ENCODE results near the gene GK. TPM values are rescaled to one million over a fixed set of nuclear protein-coding genes. Genes with fewer than 3 reads are reported as not detected.
"Not testable (repeated sequence)": the region's sequence is repeated elsewhere in the genome, so short reads cannot be mapped to it uniquely, and the experiment has no call there.

Gene GK
- total and polyA plus RNA-seq, 2 donors (not counting 1 experiment from before 2014, with no cell fraction given) = 4.8 to 10.2 TPM

DNA sequence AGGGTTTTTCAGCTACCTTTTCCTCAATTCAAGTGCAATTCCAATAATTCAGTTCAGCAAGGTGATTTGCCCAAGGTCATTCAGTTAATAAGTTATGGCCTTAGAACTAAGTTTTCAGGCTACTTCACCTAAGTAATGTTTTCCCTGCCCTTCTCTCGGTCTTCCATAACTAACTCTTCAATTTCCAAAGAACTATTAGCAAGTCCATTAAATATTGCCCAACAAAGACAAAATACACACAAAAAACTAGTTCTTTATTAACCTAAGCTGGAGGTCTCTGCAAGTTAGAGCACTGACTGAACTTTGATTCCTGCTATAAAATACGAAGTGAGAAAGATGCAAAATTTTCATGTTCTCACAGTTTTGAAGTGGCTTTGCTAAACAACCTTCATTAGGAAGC, 26.8 kb upstream of the GK start:
- no CpG with 5 or more reads among the region's 2 CpGs for WGBS (ENCODE audit: insufficient coverage)
- no peak overlapping the region for H3K4me3 Mint-ChIP-seq
- no peak overlapping the region for H3K9ac ChIP-seq (ENCODE audit: low read length)
- no peaks in the 10 kb centered on the region for H3K4me1 ChIP-seq (ENCODE audit: control insufficient read depth in 2 of 2, insufficient read depth in 2 of 2, low read length in 2 of 2)
- ChIA-PET POLR2A (no interaction called here), CTCF (no interaction called here)
- no peak overlapping the region for H3K27ac ChIP-seq (ENCODE audit: low read length in 2 of 2)
- TF ChIP-seq, protein P1, sequence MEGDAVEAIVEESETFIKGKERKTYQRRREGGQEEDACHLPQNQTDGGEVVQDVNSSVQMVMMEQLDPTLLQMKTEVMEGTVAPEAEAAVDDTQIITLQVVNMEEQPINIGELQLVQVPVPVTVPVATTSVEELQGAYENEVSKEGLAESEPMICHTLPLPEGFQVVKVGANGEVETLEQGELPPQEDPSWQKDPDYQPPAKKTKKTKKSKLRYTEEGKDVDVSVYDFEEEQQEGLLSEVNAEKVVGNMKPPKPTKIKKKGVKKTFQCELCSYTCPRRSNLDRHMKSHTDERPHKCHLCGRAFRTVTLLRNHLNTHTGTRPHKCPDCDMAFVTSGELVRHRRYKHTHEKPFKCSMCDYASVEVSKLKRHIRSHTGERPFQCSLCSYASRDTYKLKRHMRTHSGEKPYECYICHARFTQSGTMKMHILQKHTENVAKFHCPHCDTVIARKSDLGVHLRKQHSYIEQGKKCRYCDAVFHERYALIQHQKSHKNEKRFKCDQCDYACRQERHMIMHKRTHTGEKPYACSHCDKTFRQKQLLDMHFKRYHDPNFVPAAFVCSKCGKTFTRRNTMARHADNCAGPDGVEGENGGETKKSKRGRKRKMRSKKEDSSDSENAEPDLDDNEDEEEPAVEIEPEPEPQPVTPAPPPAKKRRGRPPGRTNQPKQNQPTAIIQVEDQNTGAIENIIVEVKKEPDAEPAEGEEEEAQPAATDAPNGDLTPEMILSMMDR (IDR thresholded peaks at IDR 0.05) = no peak
- TF ChIP-seq EZH2 (IDR thresholded peaks at IDR 0.05; ENCODE audit: borderline replicate concordance, insufficient read depth, low read depth, low read length, poor library complexity, severe bottlenecking) = no peak
- peaks cover 0 to 8% (median 6%) of the 10 kb centered on the region in 3 donors for H3K9me3 ChIP-seq (ENCODE audit: control extremely low read depth in 1 of 3, control insufficient read depth in 2 of 3, insufficient read depth in 1 of 3, low read length in 2 of 3)
- H3K79me2 ChIP-seq (ENCODE audit: control insufficient read depth, insufficient read depth, low read length) = no peaks in the 10 kb centered on the region
- H3K4me2 ChIP-seq (replicated peaks; ENCODE audit: low read depth, low read length, poor library complexity, severe bottlenecking) = no peak overlapping the region
- no peak overlapping the region for H2AFZ ChIP-seq (ENCODE audit: insufficient read depth, low read depth, low read length, poor library complexity, severe bottlenecking)
- no peak overlapping the region for H3K4me3 ChIP-seq (ENCODE audit: control extremely low read depth in 1 of 5, extremely low read depth in 1 of 5, insufficient read depth in 1 of 5, low read depth in 2 of 5, low read length in 4 of 5)
- H4K20me1 ChIP-seq (ENCODE audit: control insufficient read depth, insufficient read depth, low read length, poor library complexity, severe bottlenecking) = no peaks in the 10 kb centered on the region
- ATAC-seq (ENCODE audit: low read depth) = no peak
- no peaks in the 10 kb centered on the region for H3K36me3 ChIP-seq (replicated peaks in 1 of 2; ENCODE audit: control extremely low read depth in 1 of 2, control insufficient read depth in 1 of 2, extremely low read depth in 1 of 2, insufficient read depth in 2 of 2, low read length in 1 of 2)
- H3K27me3 Mint-ChIP-seq = no peaks in the 10 kb centered on the region
- no peak overlapping the region for H3K27ac Mint-ChIP-seq
- intact Hi-C loops (cut with micrococcal nuclease) = no loop called here
- H3K27me3 ChIP-seq (replicated peaks in 1 of 4; ENCODE audit: control extremely low read depth in 1 of 4, control insufficient read depth in 3 of 4, insufficient read depth in 4 of 4, low read length in 3 of 4) = no peaks in the 10 kb centered on the region
- no peaks in the 10 kb centered on the region for H3K9me3 Mint-ChIP-seq (ENCODE audit: insufficient read depth)
- DNase-seq = no peak
- no peaks in the 10 kb centered on the region for H3K4me1 Mint-ChIP-seq

DNA sequence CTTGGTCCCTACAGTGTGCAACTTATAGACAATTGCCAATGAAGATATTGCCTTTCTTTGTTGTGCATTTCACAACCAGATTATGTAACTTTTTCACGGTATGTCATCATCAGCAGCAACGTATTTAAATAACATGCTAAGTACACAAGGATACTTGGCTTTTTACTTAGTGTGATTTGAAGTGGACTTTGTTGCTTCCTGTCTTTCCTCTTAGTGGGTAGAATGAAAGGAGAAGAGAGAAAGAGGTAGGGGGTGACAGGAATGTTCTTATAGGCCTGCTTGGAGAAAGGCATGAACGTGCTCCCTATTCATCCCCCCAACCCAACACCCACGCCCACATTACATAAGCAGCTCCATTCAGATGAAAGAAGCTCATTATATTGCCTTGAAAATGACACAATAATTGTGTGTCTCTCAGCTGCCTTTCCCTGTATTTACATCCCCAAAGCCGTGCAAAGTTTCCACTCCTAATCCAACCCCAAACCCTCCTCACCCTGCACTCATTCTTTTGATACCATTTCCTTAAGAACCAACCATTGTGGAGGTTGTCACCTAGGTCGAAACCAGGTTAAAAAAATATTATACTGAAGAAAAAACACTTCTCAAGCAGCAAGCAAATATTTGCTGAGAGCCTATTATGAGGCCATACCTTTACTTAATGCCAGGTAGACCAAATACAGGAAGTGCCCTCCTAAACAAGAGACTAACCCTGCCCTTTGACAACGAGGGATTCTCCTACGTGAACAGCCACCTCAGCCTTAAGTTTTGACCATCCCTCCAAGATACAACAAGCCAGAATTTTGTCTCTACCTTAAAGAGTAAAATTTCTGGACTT, 25.2 kb upstream of the GK start:
- Mint-ChIP-seq H3K27me3 (no peaks in the 10 kb centered on the region), H3K4me3 (no peak overlapping the region), H3K4me1 (no peaks in the 10 kb centered on the region), H3K27ac (no peak overlapping the region), H3K9me3 (ENCODE audit: insufficient read depth) (no peaks in the 10 kb centered on the region)
- Histone ChIP-seq H3K27ac (ENCODE audit: low read length in 2 of 2) (no peak overlapping the region), H3K4me3 (ENCODE audit: control extremely low read depth in 1 of 5, extremely low read depth in 1 of 5, insufficient read depth in 1 of 5, low read depth in 2 of 5, low read length in 4 of 5) (no peak overlapping the region), H3K4me2 (replicated peaks; ENCODE audit: low read depth, low read length, poor library complexity, severe bottlenecking) (no peak overlapping the region), H3K9me3 (ENCODE audit: control extremely low read depth in 1 of 3, control insufficient read depth in 2 of 3, insufficient read depth in 1 of 3, low read length in 2 of 3) (no peaks in the 10 kb centered on the region), H3K79me2 (ENCODE audit: control insufficient read depth, insufficient read depth, low read length) (no peaks in the 10 kb centered on the region), H3K27me3 (replicated peaks in 1 of 4; ENCODE audit: control extremely low read depth in 1 of 4, control insufficient read depth in 3 of 4, insufficient read depth in 4 of 4, low read length in 3 of 4) (no peaks in the 10 kb centered on the region), H4K20me1 (ENCODE audit: control insufficient read depth, insufficient read depth, low read length, poor library complexity, severe bottlenecking) (no peaks in the 10 kb centered on the region), H3K9ac (ENCODE audit: low read length) (no peak overlapping the region), H3K36me3 (replicated peaks in 1 of 2; ENCODE audit: control extremely low read depth in 1 of 2, control insufficient read depth in 1 of 2, extremely low read depth in 1 of 2, insufficient read depth in 2 of 2, low read length in 1 of 2) (no peaks in the 10 kb centered on the region), H2AFZ (ENCODE audit: insufficient read depth, low read depth, low read length, poor library complexity, severe bottlenecking) (no peak overlapping the region), H3K4me1 (ENCODE audit: control insufficient read depth in 2 of 2, insufficient read depth in 2 of 2, low read length in 2 of 2) (no peaks in the 10 kb centered on the region)
- DNase-seq = no peak
- no peak for ATAC-seq (ENCODE audit: low read depth)
- TF ChIP-seq EZH2 (IDR thresholded peaks at IDR 0.05; ENCODE audit: borderline replicate concordance, insufficient read depth, low read depth, low read length, poor library complexity, severe bottlenecking) = no peak
- TF ChIP-seq, protein P1 (IDR thresholded peaks at IDR 0.05) = no peak
- intact Hi-C loops (cut with micrococcal nuclease) = no loop called here
- WGBS (ENCODE audit: insufficient coverage) = 80% methylated on average over 1 of the region's 8 CpGs
- POLR2A ChIA-PET = no interaction called here
- CTCF ChIA-PET = no interaction called here

DNA sequence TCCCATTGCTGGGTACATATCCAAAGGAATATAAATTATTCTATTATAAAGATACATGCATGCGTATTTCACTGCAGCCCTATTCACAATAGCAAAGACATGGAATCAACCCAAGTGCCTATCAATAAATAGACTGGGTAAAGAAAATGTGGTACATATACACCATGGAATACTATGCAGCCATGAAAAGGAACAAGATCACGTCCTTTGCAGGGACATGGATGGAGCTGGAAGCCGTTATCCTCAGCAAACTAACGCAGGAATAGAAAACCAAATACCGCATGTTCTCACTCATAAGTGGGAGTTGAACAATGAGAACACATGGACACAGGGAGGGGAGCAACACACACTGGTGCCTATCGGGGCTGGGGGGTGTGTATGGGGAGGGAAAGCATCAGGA, 19.2 kb upstream of the GK start:
- not testable (repeated sequence) for H3K4me3 ChIP-seq (ENCODE audit: control extremely low read depth in 1 of 5, extremely low read depth in 1 of 5, insufficient read depth in 1 of 5, low read depth in 2 of 5, low read length in 4 of 5)

More for the DNA sequence above, 19.2 kb upstream of the GK start:
- CTCF ChIA-PET = interaction anchor here (2.2 kb wide), 1 partner anchor 9 kb away, joined by 7 read pairs; no protein-coding TSS in a partner anchor
- H3K4me1 Mint-ChIP-seq; POLR2A ChIA-PET; H3K9me3 Mint-ChIP-seq (ENCODE audit: insufficient read depth); H3K9ac ChIP-seq (ENCODE audit: low read length); H3K9me3 ChIP-seq (ENCODE audit: control extremely low read depth in 1 of 3, control insufficient read depth in 2 of 3, insufficient read depth in 1 of 3, low read length in 2 of 3); H3K27me3 Mint-ChIP-seq; H3K4me3 Mint-ChIP-seq; ATAC-seq (ENCODE audit: low read depth); DNase-seq; H3K36me3 ChIP-seq (replicated peaks in 1 of 2; ENCODE audit: control extremely low read depth in 1 of 2, control insufficient read depth in 1 of 2, extremely low read depth in 1 of 2, insufficient read depth in 2 of 2, low read length in 1 of 2); H3K79me2 ChIP-seq (ENCODE audit: control insufficient read depth, insufficient read depth, low read length); H3K27ac Mint-ChIP-seq; H4K20me1 ChIP-seq (ENCODE audit: control insufficient read depth, insufficient read depth, low read length, poor library complexity, severe bottlenecking); H3K27ac ChIP-seq (ENCODE audit: low read length in 2 of 2); H2AFZ ChIP-seq (ENCODE audit: insufficient read depth, low read depth, low read length, poor library complexity, severe bottlenecking); H3K4me2 ChIP-seq (replicated peaks; ENCODE audit: low read depth, low read length, poor library complexity, severe bottlenecking); H3K4me1 ChIP-seq (ENCODE audit: control insufficient read depth in 2 of 2, insufficient read depth in 2 of 2, low read length in 2 of 2); H3K27me3 ChIP-seq (replicated peaks in 1 of 4; ENCODE audit: control extremely low read depth in 1 of 4, control insufficient read depth in 3 of 4, insufficient read depth in 4 of 4, low read length in 3 of 4); intact Hi-C loops (cut with micrococcal nuclease): not testable (repeated sequence)
- no CpG with 5 or more reads among the region's 6 CpGs for whole genome bisulfite sequencing (ENCODE audit: insufficient coverage)

Data from B cell (primary cell).